Hematopoietic multipotent progenitor cell treated with erythropoietin and hydrocortisone succinate and interleukin-3 and kit ligand, for 6 days (in vitro differentiated cells): ENCODE results near the gene RNF8.
"Not testable (repeated sequence)": the region's sequence is repeated elsewhere in the genome, so short reads cannot be mapped to it uniquely, and the experiment has no call there.

ENCODE experiments used
- DNase-seq: peaks from one replicate; pipeline ENCODE4 v3.0.0-alpha.2; 2015

RNF8 gene

DNA sequence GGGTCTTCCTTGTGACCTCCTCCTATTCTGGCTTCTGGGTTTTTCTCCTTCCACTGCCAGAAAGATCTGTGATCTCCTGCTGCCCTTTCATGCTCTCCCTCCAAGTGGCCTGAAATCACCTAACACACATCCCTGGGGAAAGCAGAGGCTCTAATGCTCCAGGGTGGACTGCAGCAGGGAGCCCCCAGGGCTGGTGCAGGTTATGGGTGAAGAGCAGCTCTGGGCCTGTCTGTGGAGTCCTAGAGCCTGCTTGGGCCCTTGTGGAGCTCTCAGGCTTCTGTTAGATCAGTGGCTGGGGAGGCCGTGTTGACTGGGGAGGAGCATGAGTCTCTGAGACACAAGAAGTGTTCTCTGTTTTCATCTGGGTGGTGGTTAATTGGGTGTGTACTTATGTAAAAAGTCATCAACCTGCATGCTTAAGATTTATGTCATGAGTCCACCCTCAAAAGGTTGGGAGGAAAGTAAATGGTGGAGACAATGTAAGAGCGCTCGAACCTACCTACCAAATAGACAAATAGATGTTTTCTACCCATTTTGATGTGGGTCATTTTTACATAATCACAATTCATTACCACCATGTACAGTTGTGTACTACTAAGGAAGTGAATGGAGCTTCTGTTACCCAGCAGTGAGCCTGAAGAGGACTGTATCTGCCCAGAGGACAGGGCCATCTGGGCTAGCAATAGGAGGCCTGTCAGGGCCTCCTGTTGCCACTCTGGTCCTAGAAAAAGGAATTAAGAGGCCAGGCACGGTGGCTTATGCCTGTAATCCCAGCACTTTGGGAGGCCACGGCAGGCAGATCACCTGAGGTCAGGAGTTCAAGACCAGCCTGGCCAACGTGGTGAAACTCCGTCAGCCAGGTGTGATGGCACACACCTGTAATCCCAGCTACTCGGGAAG, 32.0 kb upstream of the RNF8 start:
- no peak for DNase-seq

DNA sequence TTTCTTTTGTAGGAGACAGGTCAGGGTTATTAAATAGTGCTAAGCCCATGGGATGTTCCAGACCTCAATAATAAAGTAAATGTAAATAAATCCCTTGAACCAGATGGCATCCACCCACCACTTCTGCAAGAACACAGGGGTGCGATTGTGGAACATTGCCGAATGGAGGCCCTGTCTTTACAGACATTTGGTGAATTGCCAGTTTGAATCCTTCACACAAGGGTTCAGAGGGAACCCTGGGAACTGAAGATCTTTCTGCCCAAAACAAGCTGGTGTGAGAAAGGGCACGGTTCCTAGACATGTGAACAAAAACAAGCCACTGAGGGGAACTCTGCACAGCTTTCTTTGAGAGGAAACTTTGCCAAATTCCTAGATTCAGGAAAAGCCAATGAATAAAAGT, 30.2 kb upstream of the RNF8 start:
- DNase-seq: peak; percentile 39

DNA sequence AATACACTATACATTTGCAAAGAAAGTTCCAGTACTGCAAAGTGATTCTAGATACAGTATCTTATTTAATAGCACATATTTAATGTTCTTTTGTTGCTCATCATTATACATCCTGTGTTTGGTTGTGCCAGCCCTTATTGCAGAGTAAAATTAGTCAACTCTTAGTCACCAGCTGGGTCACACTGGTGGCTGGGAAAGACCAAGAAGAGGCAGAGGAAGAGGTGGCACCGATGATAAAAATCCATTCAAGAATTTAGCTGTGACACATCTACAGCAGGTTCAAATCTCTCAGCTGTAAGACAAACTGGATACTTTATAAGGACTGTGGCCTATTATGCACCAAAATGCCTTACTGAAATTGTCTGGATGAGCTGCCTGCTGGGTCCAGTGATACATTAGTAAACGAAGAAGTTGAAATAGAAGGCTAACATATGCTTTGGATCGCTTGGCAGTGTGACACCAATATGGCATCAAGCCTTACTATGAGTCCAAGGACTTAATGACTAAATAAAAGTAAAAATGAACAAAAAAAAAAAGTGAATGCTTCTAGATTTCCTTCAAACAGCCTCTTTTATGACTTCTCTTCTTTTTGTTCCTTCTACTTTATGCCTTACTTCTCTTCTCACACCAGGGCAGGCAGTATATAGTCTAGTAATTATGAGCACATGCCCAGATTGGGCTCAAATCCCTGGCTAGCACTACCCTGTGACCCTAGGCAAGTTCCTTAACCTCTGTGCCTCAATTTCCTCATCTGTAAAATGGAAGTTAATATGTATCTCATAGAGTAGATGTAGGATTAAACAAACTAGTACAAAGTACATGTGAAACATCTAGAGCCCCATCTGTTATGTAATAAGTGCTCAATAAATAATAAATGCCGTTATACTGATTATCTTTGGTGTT, 29.4 kb upstream of the RNF8 start:
- no peak for DNase-seq

DNA sequence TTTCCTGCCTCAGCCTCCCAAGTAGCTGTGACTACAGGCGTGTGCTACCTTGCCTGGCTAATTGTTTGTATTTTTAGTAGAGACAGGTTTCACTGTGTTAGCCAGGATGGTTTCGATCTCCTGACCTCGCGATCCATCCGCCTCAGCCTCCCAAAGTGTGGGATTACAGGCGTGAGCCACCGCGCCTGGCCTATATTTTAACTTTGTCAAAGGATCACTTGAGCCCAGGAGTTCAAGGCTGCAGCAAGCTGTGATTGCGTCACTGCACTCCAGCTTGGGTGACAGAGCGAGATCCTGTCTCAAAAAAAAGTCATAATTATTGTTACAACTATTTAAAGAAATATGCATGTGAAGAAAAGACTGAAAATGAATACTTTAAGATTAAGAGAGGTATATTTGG, 23.4 kb upstream of the RNF8 start:
- not testable (repeated sequence) for DNase-seq

DNA sequence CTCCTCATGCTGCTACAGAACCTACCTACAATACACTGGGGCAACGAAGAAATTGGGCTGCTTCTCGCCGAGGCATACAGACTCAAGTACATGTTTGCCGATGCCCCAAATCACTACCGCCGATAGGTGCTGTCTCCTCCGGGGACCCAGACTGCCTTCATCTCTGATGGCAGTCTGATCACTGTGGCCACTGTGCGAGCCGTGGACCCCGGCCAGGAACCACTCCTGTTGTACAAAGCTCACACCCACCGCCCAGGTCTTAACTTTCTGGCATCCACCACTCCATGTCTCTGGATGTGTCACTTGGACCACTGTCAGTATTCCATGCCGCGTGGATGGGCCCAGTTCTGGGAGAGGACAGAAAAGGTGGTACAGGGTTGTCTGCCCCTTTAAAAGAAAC, 22.7 kb upstream of the RNF8 start:
- no peak for DNase-seq

DNA sequence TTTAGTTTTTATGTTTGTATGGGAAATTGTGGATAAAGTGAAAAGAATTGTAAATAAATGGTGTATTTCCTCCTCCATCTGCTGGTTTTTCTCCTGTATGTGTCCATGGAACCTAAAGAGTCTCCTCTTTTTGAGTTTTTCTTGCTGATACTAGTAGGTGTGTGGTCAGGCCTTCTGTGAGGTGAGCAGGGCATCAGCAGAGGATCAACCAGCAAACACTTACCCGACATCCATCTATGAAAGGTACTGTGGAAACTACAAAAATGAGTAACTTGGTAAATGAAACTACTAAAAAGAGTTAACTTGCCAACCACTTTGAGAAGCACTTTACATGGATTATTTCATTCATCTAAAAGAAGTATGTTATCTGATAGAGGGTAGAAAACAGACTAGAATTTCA, 20.9 kb upstream of the RNF8 start:
- DNase-seq: no peak

DNA sequence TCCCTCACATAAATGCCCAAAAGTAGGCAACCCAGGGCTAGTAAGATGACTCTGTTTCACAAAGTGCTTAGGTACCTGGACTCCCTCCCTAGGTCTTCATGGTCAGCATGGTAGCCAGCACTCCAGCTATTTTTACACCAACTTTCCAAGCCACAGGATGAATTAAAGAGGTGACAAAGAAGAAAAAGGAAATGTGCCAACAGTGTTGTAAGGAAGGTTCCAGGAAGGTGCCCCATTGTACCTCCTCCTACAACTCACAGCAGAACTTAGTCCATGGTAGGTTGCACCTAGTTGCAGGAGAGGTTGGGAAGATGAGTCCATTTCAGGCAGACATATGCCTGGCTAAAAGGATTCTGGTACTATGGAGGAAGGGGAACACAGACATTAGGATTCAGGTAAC, 19.7 kb upstream of the RNF8 start:
- DNase-seq: no peak

DNA sequence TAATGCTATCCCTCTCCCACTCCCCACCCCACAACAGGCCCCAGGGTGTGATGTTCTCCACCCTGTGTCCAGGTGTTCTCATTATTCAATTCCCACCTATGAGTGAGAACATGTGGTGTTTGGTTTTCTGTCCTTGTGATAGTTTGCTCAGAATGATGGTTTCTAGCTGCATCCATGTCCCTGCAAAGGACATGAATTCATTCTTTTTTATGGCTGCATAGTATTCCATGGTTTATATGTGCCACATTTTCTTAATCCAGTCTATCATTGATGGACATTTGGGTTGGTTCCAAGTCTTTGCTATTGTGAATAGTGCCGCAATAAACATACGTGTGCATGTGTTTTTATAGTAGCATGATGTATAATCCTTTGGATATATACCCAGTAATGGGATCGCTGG, 15.5 kb upstream of the RNF8 start:
- not testable (repeated sequence) for DNase-seq

DNA sequence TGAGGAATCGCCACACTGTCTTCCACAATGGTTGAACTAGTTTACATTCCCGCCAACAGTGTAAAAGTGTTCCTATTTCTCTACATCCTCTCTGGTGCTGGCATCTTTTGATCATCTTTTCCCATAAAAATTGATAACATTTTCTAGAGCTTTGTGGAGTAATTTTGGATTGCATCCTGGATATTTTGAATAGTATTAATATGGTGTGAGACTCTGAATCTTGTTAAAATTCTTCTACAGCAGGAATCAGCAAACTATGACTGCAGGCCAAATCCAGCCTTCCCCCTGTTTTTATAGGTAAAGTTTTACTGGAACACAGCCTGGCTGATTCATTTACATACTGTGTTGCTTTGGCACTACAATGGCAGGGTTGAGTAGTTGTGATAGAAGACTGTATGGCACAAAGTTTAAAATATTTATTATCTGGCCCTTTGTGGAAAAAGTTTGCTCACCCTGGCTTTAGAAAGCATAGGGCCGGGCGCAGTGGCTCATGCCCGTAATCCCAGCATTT, 15.0 kb upstream of the RNF8 start:
- DNase-seq: no peak

DNA sequence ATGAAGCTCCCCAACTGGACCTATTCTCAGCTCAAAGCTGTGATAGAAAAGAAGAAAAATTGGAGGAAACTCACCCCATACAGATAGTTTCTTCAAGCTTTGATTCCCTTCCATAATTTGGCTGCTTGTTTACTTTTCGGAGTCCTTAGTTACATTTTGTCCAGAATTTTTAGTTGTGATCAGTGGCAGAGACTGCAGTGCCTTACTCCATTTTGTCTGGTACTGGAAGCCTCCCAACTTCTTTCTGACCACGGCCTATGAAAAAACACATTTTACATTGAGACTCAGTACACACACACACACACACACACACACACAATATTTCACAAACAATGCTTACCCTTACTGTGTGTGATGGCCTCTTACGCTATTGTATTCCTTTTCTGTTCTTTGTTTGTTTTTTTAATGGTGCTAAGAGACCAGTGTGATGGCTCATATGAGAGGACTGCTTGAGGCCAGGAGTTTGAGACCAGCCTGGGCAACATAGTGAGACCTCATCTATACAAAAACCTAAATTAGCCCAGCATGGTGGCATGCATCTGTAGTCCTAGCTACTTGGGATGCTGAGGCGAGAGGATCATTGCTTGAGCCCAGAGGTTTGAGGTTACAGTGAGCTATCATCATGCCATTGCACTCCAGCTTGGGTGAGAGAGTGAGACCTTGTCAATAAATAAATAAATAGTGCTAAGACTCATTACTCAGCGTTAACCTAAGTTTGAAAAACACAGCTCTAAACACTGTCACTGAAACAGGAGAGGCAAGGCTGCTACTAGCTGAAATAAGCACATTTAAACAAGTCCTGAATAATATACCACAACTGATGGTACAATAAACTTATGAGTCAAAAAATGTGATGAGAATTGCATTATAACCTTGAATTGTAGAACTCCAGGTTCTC, 13.8 kb upstream of the RNF8 start:
- DNase-seq: no peak

DNA sequence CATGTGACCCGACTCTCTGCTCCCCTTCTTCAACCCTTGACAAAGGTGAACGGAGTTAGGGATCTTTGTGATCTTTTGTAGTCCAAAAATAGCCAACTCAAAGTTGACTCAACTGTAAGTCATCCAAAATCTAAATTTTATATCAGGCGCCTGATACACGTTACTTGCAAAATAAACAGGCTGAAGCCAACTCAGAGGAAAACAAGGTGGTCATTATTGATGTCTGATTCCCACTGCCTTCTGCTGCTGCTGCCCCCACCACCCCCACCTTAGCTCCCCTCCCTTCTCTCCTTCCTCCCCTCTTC, 13.2 kb upstream of the RNF8 start:
- DNase-seq: no peak

DNA sequence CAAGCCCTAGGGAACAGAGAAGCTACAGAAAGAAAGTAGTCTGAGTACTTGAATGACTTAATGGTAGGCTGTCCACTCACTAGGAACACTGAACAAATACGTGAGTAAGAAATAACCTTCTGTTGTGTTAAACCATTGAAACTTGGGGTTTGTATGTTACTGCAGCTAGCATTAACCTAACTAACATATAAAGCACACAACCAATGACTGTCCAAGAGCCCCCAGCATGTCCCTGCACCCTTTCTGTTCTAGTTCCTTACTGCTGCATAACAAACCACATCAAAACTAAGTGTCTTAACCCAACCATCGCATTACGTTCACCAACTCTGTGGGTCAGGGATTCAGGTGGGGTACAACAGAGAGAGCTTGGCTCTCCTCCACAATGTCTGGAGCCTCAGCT, 10.5 kb upstream of the RNF8 start:
- no peak for DNase-seq

DNA sequence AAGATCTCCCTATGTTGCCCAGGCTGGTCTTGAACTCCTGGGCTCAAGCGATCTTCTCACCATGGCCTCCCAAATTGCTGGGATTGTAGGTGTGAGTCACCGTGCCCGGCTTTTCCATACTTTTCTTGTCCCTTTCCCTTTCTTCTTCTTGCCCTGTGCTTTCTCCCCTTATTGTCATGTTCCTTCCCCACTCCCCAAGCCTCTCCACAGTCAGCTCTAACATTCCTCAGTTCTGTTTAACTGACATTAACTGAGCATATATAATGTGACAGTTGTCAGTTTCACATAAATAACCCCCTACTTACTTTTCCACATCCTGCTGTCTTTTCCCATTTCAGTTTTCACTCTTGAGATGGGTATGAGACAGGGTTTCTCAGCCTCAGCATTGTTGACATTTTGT, 9.5 kb upstream of the RNF8 start:
- no peak for DNase-seq

DNA sequence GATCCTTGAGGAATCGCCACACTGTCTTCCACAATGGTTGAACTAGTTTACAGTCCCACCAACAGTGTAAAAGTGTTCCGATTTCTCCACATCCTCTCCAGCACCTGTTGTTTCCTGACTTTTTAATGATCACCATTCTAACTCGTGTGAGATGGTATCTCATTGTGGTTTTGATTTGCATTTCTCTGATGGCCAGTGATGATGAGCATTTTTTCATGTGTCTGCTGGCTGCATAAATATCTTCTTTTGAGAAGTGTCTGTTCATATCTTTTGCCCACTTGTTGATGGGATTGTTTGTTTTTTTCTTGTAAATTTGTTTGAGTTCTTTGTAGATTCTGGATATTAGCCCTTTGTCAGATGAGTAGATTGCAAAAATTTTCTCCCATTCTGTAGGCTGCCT, 8.0 kb upstream of the RNF8 start:
- DNase-seq: not testable (repeated sequence)

DNA sequence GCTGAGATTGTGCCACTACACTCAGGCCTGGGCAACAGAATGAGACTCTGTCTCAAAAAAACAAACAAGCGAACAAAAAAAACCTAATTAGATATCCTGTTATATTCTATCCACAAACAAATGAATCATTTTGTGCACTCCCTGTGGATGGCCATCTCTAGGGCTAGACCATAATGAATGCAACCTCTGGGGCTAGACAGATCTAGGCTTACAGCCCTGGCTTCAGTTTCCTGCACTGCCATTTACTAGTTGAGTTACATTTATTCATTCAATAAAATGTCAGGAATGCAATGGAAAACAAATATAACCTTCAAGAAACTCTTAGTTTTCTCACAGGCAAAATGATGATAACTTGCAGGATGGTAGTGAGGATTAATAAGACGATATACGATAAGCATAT, 6.6 kb upstream of the RNF8 start:
- no peak for DNase-seq

DNA sequence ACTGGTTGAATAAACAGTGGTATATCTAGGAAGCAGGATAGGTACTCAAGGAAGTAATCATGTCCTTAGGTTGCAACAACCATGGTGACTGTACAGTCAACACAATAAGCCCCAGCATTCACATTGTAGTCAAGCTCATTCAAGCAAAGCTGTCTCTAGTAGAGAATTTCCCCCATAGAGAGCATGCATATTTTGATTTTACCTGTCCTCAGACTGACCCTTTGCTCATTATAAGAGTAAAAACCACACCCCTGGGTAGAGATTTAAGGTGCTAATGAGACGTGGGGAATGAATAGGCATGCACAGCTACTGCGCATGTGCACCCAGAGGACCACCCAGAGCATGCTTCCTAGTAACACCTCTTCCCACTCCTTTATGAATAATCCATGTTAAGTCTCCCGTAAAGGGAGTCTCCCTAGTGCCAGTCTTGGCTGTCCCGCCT, 6.1 kb upstream of the RNF8 start:
- DNase-seq: no peak

DNA sequence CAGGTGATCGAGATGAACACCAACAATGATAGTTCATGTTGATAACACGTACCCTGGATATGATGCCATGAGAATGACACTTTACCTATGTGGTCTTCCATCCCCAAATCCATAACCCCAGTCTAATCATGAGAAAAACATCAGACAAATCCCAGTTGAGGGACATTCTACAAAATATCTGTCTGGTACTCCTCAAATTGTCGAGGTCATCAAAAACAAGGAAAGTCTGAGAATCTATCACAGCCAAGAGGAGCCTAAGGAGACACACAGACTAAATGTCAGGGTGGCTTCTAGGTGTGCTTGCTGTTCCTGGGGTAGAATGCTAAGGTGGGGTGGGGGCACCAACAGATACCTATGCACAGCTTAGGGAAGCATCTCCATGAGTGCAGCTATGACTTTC, 2.8 kb upstream of the RNF8 start:
- no peak for DNase-seq

DNA sequence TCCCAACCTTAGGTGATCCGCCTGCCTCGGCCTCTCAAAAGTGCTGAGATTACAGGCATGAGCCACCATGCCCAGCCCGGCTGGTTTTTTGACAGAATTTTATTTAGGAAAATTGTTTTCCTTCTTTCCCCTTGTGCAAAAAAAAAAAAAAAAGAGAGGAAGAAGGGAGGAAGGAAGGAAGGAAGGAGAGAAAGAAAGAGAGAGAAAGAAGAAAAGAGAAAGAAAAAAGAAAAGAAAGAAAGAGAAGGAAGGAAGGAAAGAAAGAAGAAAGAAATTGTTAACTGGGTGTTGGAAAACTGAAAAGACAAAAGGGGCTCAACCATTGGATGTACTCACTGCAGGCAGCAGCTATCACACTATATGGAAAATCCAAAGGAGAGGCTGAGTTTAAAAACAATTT, 1.4 kb upstream of the RNF8 start:
- no peak for DNase-seq

DNA sequence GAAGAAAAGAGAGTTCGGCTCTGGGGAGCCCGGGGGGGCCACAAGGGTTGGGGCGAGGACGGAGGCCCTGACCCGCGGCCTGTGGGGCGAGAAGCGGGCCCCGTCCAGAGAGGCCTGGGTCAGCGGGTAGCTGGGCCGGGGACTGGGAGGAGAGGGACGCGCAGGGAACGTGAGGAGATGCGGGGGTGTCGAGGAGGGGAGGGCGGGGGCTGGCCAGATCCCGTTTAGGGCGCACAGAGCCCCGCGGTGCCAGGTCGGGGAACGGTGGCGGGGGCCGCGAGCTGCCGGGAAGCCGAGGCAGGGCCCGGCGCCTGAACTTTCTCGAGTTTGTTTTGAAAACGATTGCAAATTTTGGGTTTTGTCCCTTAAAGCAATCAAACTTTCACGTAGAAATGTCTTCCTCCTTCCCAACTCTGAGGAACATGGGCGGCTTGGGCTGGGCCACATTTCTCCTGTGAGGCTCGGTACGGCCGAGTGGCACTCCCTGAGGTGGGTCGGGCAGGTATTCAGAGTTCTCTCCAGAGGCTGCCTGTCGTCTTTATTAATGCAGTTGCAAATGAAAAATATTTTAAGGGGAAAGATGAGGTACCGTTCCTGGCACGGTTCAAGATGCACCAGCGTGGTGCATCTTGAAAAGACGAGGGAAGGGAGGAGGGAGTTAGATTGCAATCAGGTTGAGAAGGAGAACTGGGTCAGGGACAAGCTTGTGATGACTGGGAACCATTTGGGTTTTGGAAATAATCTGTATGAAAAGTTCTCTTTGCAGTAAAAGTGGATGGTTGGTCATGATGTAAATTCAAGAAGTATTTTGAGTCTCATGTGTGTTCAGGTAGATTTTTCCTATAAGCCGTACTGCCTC, 972 bp downstream of the RNF8 start:
- DNase-seq: peak; percentile 33

DNA sequence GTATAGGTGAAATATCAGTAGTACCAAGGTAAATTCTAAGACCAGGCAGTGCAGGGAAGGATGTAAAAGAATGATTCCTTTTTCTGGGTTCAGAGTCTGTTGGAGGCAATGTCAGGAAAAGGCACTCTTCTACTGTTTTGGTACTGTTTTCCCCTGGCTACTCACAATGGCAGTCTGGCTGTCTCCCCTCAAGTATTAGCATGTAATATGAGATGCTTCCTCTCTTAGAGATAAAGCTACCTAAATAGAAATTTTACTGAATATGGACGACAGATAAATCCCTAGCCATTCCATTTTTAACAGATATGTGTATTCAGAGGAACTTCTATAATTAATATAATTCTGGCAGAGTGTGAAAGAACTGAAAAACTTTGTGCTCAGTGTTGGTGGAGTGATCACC, 3.5 kb downstream of the RNF8 start:
- DNase-seq: no peak

DNA sequence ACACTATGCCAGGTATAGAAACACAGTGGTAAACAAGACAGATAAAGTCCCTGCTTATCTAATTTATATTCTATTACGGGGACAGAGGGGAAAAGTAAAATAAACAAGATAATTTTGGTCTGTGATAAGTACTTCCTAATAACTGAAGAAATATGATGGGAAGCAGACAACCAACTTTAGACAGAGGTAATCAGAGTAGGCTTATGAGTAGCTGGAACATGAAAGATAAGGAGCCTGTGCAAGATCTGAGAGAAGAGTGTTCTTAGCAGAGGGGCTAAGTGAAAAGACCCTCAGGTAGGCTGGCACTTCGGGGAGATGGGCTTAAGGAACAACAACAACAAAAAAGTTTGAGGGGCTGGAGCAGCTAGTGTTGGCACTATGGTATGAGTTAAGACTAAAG, 4.1 kb downstream of the RNF8 start:
- DNase-seq: no peak

DNA sequence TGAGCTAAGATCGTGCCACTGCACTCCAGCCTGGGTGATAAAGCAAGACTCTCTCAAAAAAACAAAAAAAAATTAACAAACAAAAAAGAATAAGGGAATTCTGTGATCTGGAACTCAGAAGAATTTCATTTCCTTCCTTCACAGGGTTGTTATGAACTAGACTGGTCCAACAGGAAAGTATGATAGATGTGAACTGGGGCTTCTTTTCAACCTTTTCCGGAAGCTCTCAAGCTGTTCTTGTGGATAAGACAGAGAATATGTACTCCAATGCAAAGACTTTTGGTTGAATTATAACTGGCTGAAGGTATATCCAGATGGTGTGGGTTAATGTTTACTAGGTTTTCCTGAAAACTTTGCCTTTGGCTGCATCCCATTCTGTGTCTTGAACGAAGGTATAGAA, 5.3 kb downstream of the RNF8 start:
- DNase-seq: no peak
